MM.1S (cell line): ENCODE data around the gene GRAMD1B.

Source experiments
- DNase-seq: peaks from one replicate; pipeline ENCODE4 v3.0.0-alpha.2; 2015
- H2AFZ ChIP-seq: fragments of 300-600 bp; sonication (generic); 2 replicates; pipeline ENCODE4 v1.6.0; 2016; ENCODE audit warnings: antibody characterized with exemption, low read length
- H3F3A ChIP-seq: fragments of 300-600 bp; sonication (generic); 2 replicates; pipeline ENCODE4 v1.6.1; 2016; ENCODE audit warnings: mild to moderate bottlenecking, antibody characterized with exemption, low read length, moderate library complexity, mixed read lengths; ENCODE audit not compliant: insufficient read depth
- H3K27ac ChIP-seq: fragments of 300-600 bp; sonication (generic); 2 replicates; pipeline ENCODE4 v1.5.1; 2016; ENCODE audit warnings: mild to moderate bottlenecking, low read length
- H3K27me3 ChIP-seq: fragments of 300-600 bp; sonication (generic); replicated peaks from 2 replicates; pipeline ENCODE4 v1.6.0; 2016; ENCODE audit warnings: low read length; ENCODE audit not compliant: insufficient read depth
- H3K36me3 ChIP-seq: fragments of 300-600 bp; sonication (generic); replicated peaks from 2 replicates; pipeline ENCODE4 v1.6.1; 2016; ENCODE audit warnings: mild to moderate bottlenecking, low read length, mixed read lengths; ENCODE audit not compliant: insufficient read depth
- H3K4me1 ChIP-seq: fragments of 300-600 bp; sonication (generic); 2 replicates; pipeline ENCODE4 v1.6.1; 2016; ENCODE audit warnings: low read length, mixed read lengths
- H3K4me2 ChIP-seq: fragments of 300-600 bp; sonication (generic); 2 replicates; pipeline ENCODE4 v1.6.0; 2016; ENCODE audit warnings: low read depth, low read length
- H3K4me3 ChIP-seq: fragments of 300-600 bp; sonication (generic); 2 replicates; pipeline ENCODE4 v1.5.1; 2016; ENCODE audit warnings: low read length, mixed read lengths
- H3K79me2 ChIP-seq: fragments of 300-600 bp; sonication (generic); 2 replicates; pipeline ENCODE4 v1.6.1; 2016; ENCODE audit warnings: mixed run types, low read length, mixed read lengths
- H3K9ac ChIP-seq: fragments of 300-600 bp; sonication (generic); 2 replicates; pipeline ENCODE4 v1.6.1; 2016; ENCODE audit warnings: low read length, mixed read lengths
- H3K9me2 ChIP-seq: fragments of 300-600 bp; sonication (generic); replicated peaks from 2 replicates; pipeline ENCODE4 v1.6.1; 2016; ENCODE audit warnings: mild to moderate bottlenecking, low read length, mixed read lengths; ENCODE audit not compliant: insufficient read depth
- H3K9me3 ChIP-seq: fragments of 300-600 bp; sonication (generic); replicated peaks from 2 replicates; pipeline ENCODE4 v1.6.1; 2016; ENCODE audit warnings: mild to moderate bottlenecking, low read length, mixed read lengths; ENCODE audit not compliant: insufficient read depth
- H4K20me1 ChIP-seq: fragments of 300-600 bp; sonication (generic); 2 replicates; pipeline ENCODE4 v1.6.1; 2016; ENCODE audit warnings: mild to moderate bottlenecking, low read length, moderate library complexity, mixed read lengths; ENCODE audit not compliant: insufficient read depth
- CTCF ChIP-seq: fragments of 300-600 bp; sonication (generic); IDR thresholded peaks from 2 replicates; pipeline ENCODE4 v1.5.1; 2016; ENCODE audit warnings: antibody characterized with exemption, low read length, mixed read lengths
- EZH2 ChIP-seq: fragments of 300-600 bp; sonication (generic); optimal IDR thresholded peaks from 2 replicates; pipeline ENCODE3; 2017; ENCODE audit warnings: low read depth, mild to moderate bottlenecking, antibody characterized with exemption, low read length, mixed read lengths
- EZH2phosphoT487 ChIP-seq: fragments of 300-600 bp; sonication (generic); IDR thresholded peaks from 2 replicates; pipeline ENCODE4 v1.6.1; 2018; ENCODE audit warnings: antibody characterized with exemption, low read length

GRAMD1B gene

GRCh38 chr11:123543797-123544196 is 113.7 kb downstream of the GRAMD1B start:
- Histone ChIP-seq H3K9ac (no peak overlapping the region), H2AFZ (no peak overlapping the region), H4K20me1 (no peaks in the 10 kb centered on the region), H3K9me2 (no peaks in the 10 kb centered on the region), H3K4me3 (no peak overlapping the region), H3K27me3 (no peaks in the 10 kb centered on the region), H3K36me3 (no peaks in the 10 kb centered on the region), H3K79me2 (no peaks in the 10 kb centered on the region), H3K27ac (no peak overlapping the region), H3K9me3 (no peaks in the 10 kb centered on the region), H3K4me2 (no peak overlapping the region), H3K4me1 (peaks cover 7% of the 10 kb centered on the region; the same call in 1 of the 2 replicates), H3F3A (no peaks in the 10 kb centered on the region)
- DNase-seq, result no peak
- TF ChIP-seq CTCF, result no peak
- no peak for TF ChIP-seq EZH2phosphoT487
- TF ChIP-seq EZH2, result no peak

- H3K27me3 ChIP-seq, result no peaks in the 10 kb centered on the region
- H4K20me1 ChIP-seq, result no peaks in the 10 kb centered on the region
- no peak overlapping the region for H3K4me2 ChIP-seq
These were observed 114.7 kb downstream of the GRAMD1B start for GRCh38 chr11:123544631-123545375.

GRCh38 chr11:123545726-123546270 is 115.7 kb downstream of the GRAMD1B start:
- Histone ChIP-seq H3K9me2 (no peaks in the 10 kb centered on the region), H3K79me2 (no peaks in the 10 kb centered on the region), H3K27me3 (no peaks in the 10 kb centered on the region), H3K4me1 (peaks cover 7% of the 10 kb centered on the region; the same call in 1 of the 2 replicates), H3K9ac (no peak overlapping the region), H4K20me1 (no peaks in the 10 kb centered on the region), H3K4me2 (no peak overlapping the region), H3K27ac (no peak overlapping the region), H3K9me3 (no peaks in the 10 kb centered on the region), H3F3A (no peaks in the 10 kb centered on the region), H3K4me3 (no peak overlapping the region), H2AFZ (no peak overlapping the region), H3K36me3 (no peaks in the 10 kb centered on the region)
- TF ChIP-seq EZH2phosphoT487 (no peak), EZH2 (no peak), CTCF (no peak)
- DNase-seq, result no peak

More at GRCh38 chr11:123544631-123545375, 114.7 kb downstream of the GRAMD1B start:
- Histone ChIP-seq H3K9ac (no peak overlapping the region), H3K4me3 (no peak overlapping the region), H3F3A (no peaks in the 10 kb centered on the region), H3K9me3 (no peaks in the 10 kb centered on the region), H3K79me2 (no peaks in the 10 kb centered on the region), H2AFZ (no peak overlapping the region), H3K27ac (no peak overlapping the region), H3K4me1 (peaks cover 7% of the 10 kb centered on the region; the same call in 1 of the 2 replicates), H3K9me2 (no peaks in the 10 kb centered on the region), H3K36me3 (no peaks in the 10 kb centered on the region)
- DNase-seq, result no peak
- TF ChIP-seq CTCF, result no peak
- TF ChIP-seq EZH2, result no peak
- TF ChIP-seq EZH2phosphoT487, result no peak
